H1 (cell line): ENCODE measurements around the gene TMEM243. TPM values are rescaled to one million over a fixed set of nuclear protein-coding genes. Genes with fewer than 3 reads are reported as not detected.

Experiments
- CTCF ChIA-PET: fragments of 300-600 bp; sonication (Branson Sonifier 250); formaldehyde crosslinking; loops from one replicate; lab custom pipeline; 2021; ENCODE audit not compliant: partially characterized antibody; lab: Charles Lee
- POLR2A ChIA-PET: fragments of 300-600 bp; sonication (Branson Sonifier 250); formaldehyde crosslinking; loops from one replicate; lab custom pipeline; 2021; ENCODE audit warnings: inconsistent platforms; ENCODE audit not compliant: partially characterized antibody; lab: Charles Lee
- DNase-seq, 2 experiments: peaks; one replicate each; pipeline versions ENCODE4 v3.0.0 to v3.0.0-alpha.2; 2010 to 2022; ENCODE audit warnings: low spot score in 2 of 2, low read depth in 1 of 2, mixed read lengths in 1 of 2
- FAIRE-seq: peaks from 2 replicates; lab custom pipeline; 2011; peaks lifted over from hg19 to GRCh38; lab: Jason Lieb, UNC
- H2AFZ ChIP-seq: 2 replicates; pipeline ENCODE4 v1.8.1; 2012; ENCODE audit warnings: low read length, inconsistent platforms
- H2AK5ac ChIP-seq: 2 replicates; pipeline ENCODE4 v1.6.1; 2013; ENCODE audit warnings: low read depth, low read length
- H2BK120ac ChIP-seq: replicated peaks from 2 replicates; pipeline ENCODE3; 2013; ENCODE audit warnings: low read depth, low read length, inconsistent platforms
- H2BK12ac ChIP-seq: 2 replicates; pipeline ENCODE4 v1.6.1; 2013; ENCODE audit warnings: low read depth, low read length
- H2BK15ac ChIP-seq: 2 replicates; pipeline ENCODE4 v1.6.1; 2013; ENCODE audit warnings: low read length
- H2BK20ac ChIP-seq: 2 replicates; pipeline ENCODE4 v1.6.1; 2013; ENCODE audit warnings: low read length
- H2BK5ac ChIP-seq: 2 replicates; pipeline ENCODE4 v1.6.1; 2013; ENCODE audit warnings: low read depth, low read length
- H3K14ac ChIP-seq: 2 replicates; pipeline ENCODE4 v1.6.1; 2013; ENCODE audit warnings: inconsistent platforms; ENCODE audit not compliant: insufficient read length
- H3K18ac ChIP-seq: 2 replicates; pipeline ENCODE4 v1.6.1; 2013; ENCODE audit warnings: low read length; ENCODE audit errors: extremely low read depth
- H3K23ac ChIP-seq: 2 replicates; pipeline ENCODE4 v1.6.1; 2013; ENCODE audit warnings: inconsistent platforms; ENCODE audit not compliant: insufficient read length
- H3K23me2 ChIP-seq: 2 replicates; pipeline ENCODE4 v1.6.1; 2013; ENCODE audit warnings: low read depth, low read length
- H3K27ac ChIP-seq: 2 replicates; pipeline ENCODE4 v1.6.1; 2011; ENCODE audit warnings: low read depth, low read length, inconsistent platforms
- H3K27me3 ChIP-seq, 4 experiments: replicated peaks in 1 of 4; 1 replicate in 1 of 4; 2 replicates in 3 of 4; pipeline versions ENCODE4 v1.6.1 to v1.8.1; 2011 to 2013; ENCODE audit warnings: low read length in 3 of 4, mild to moderate bottlenecking in 3 of 4, inconsistent platforms in 2 of 4, mixed read lengths in 2 of 4, moderate library complexity in 1 of 4; ENCODE audit not compliant: control insufficient read depth in 3 of 4, insufficient read depth in 3 of 4; ENCODE audit errors: extremely low read depth in 1 of 4
- H3K36me3 ChIP-seq, 4 experiments: 2 replicates each; pipeline versions ENCODE4 v1.6.1 to v1.8.1; 2011 to 2013; ENCODE audit warnings: mild to moderate bottlenecking in 4 of 4, low read length in 3 of 4, moderate library complexity in 2 of 4, control low read depth in 1 of 4, inconsistent platforms in 1 of 4; ENCODE audit not compliant: insufficient read depth in 4 of 4, control insufficient read depth in 2 of 4
- H3K4ac ChIP-seq: replicated peaks from 2 replicates; pipeline ENCODE3; 2013; ENCODE audit warnings: low read length, low read depth, mixed read lengths, inconsistent platforms; ENCODE audit not compliant: insufficient read length
- H3K4me1 ChIP-seq, 4 experiments: replicated peaks in 1 of 4; 1 replicate in 1 of 4; 2 replicates in 3 of 4; pipeline versions ENCODE4 v1.6.1 to v1.8.1; 2011 to 2013; ENCODE audit warnings: low read length in 3 of 4, inconsistent platforms in 2 of 4, mixed read lengths in 1 of 4; ENCODE audit not compliant: insufficient read depth in 4 of 4, control insufficient read depth in 3 of 4
- H3K4me2 ChIP-seq, 2 experiments: 2 replicates each; pipeline versions ENCODE4 v1.6.1 to v1.8.1; 2011 to 2013; ENCODE audit warnings: low read depth in 2 of 2, low read length in 2 of 2, control low read depth in 1 of 2, inconsistent platforms in 1 of 2, mild to moderate bottlenecking in 1 of 2; ENCODE audit not compliant: insufficient read depth in 1 of 2
- H3K4me3 ChIP-seq, 4 experiments: fragments of 200-600, 300-600 bp in 1 of 4; sonication (generic), shearing (Covaris generic), sonication (Bioruptor Twin) in 1 of 4; 2 replicates each; pipeline versions ENCODE4 v1.5.1 to v1.8.1; 2011 to 2016; ENCODE audit warnings: low read length in 4 of 4, low read depth in 3 of 4, control low read depth in 2 of 4, inconsistent platforms in 2 of 4, mild to moderate bottlenecking in 2 of 4, mixed read lengths in 1 of 4, moderate library complexity in 1 of 4; ENCODE audit not compliant: insufficient read depth in 2 of 4; ENCODE audit errors: extremely low read depth in 1 of 4
- H3K56ac ChIP-seq: replicated peaks from 2 replicates; pipeline ENCODE3; 2013; ENCODE audit warnings: low read depth, mild to moderate bottlenecking, mixed read lengths, low read length, inconsistent platforms; ENCODE audit not compliant: insufficient read length
- H3K79me1 ChIP-seq: 2 replicates; pipeline ENCODE4 v1.6.1; 2013; ENCODE audit warnings: low read depth, low read length, control low read depth
- H3K79me2 ChIP-seq, 2 experiments: 2 replicates each; pipeline versions ENCODE4 v1.6.1 to v1.8.1; 2012 to 2013; ENCODE audit warnings: low read length in 2 of 2, mild to moderate bottlenecking in 2 of 2, inconsistent platforms in 1 of 2; ENCODE audit not compliant: insufficient read depth in 2 of 2, control insufficient read depth in 1 of 2
- H3K9ac ChIP-seq, 4 experiments: replicated peaks in 1 of 4; 1 replicate in 1 of 4; 2 replicates in 3 of 4; pipeline versions ENCODE4 v1.6.1 to v1.8.1; 2011 to 2013; ENCODE audit warnings: low read depth in 3 of 4, low read length in 3 of 4, control low read depth in 2 of 4, mild to moderate bottlenecking in 2 of 4, moderate library complexity in 2 of 4, inconsistent platforms in 1 of 4; ENCODE audit errors: extremely low read depth in 1 of 4
- H3K9me3 ChIP-seq, 2 experiments: 2 replicates each; pipeline versions ENCODE4 v1.6.1 to v1.8.1; 2012 to 2013; ENCODE audit warnings: mild to moderate bottlenecking in 2 of 2, moderate library complexity in 2 of 2, control low read depth in 1 of 2, inconsistent platforms in 1 of 2, low read depth in 1 of 2, low read length in 1 of 2, mixed read lengths in 1 of 2; ENCODE audit not compliant: insufficient read depth in 2 of 2
- H4K20me1 ChIP-seq, 2 experiments: replicated peaks in 1 of 2; 2 replicates each; pipeline versions ENCODE3 to v1.8.1; 2011 to 2013; ENCODE audit warnings: inconsistent platforms in 2 of 2, low read length in 2 of 2, mild to moderate bottlenecking in 1 of 2; ENCODE audit not compliant: insufficient read depth in 2 of 2, control insufficient read depth in 1 of 2
- H4K5ac ChIP-seq: 2 replicates; pipeline ENCODE4 v1.6.1; 2013; ENCODE audit warnings: low read length, low read depth, mixed read lengths, inconsistent platforms; ENCODE audit not compliant: insufficient read length
- H4K8ac ChIP-seq: 2 replicates; pipeline ENCODE4 v1.8.0; 2013; ENCODE audit warnings: mild to moderate bottlenecking, moderate library complexity, low read length, inconsistent platforms; ENCODE audit not compliant: insufficient read depth; ENCODE audit errors: extremely low read depth
- H4K91ac ChIP-seq: replicated peaks from 2 replicates; pipeline ENCODE3; 2013; ENCODE audit warnings: low read length, mixed read lengths, inconsistent platforms; ENCODE audit not compliant: insufficient read length
- BRCA1 ChIP-seq: IDR thresholded peaks from 2 replicates; pipeline ENCODE4 v1.6.1; 2012; ENCODE audit warnings: low read depth, low read length, improper control_type of control experiment
- CEBPB ChIP-seq: IDR thresholded peaks from 2 replicates; pipeline ENCODE4 v1.6.1; 2012; ENCODE audit warnings: low read depth, low read length
- E2F6 ChIP-seq: IDR thresholded peaks from 2 replicates; pipeline ENCODE4 v1.6.1; 2012; ENCODE audit warnings: inconsistent platforms
- KDM5A ChIP-seq: fragments of 200-600 bp; IDR thresholded peaks from 2 replicates; pipeline ENCODE4 v1.7.1; 2012; ENCODE audit warnings: mild to moderate bottlenecking, low read length, inconsistent platforms, mixed read lengths
- POLR2A ChIP-seq, 2 experiments: IDR thresholded peaks; 1 replicate in 1 of 2; 2 replicates in 1 of 2; pipeline ENCODE4 v1.6.1; 2011; ENCODE audit warnings: low read depth in 2 of 2, low read length in 2 of 2, mild to moderate bottlenecking in 2 of 2; ENCODE audit errors: control extremely low read depth in 1 of 2
- RBBP5 ChIP-seq: IDR thresholded peaks from 2 replicates; pipeline ENCODE4 v1.7.1; 2012; ENCODE audit warnings: low read depth, mild to moderate bottlenecking, inconsistent platforms, low read length, moderate library complexity, borderline replicate concordance
- WGBS, 2 experiments: shearing (Covaris generic) in 1 of 2; methylation state at CpG; one replicate each; pipeline versions ENCODE4 v1.1.6 to v1.1.7; 2013 to 2015; ENCODE audit warnings: low lambda C conversion rate in 2 of 2, mixed read lengths in 2 of 2, inconsistent platforms in 1 of 2, low coverage in 1 of 2, missing lambda C conversion rate in 1 of 2; ENCODE audit not compliant: insufficient replicate concordance in 2 of 2, insufficient coverage in 1 of 2, insufficient read length in 1 of 2; ENCODE audit errors: extremely low coverage in 1 of 2, missing lambda C conversion rate in 1 of 2; 5-methylcytosine and 5-hydroxymethylcytosine counted together
- polyA plus RNA-seq, 7 experiments: library from polyadenylated mRNA; depleted of rRNA in 3 of 7; stranded (reverse) in 5 of 7; unstranded in 2 of 7; fragments of >200 nt in 5 of 7; fragments of 200-250 nt in 2 of 7; gene quantifications; 1 replicate in 5 of 7; 2 replicates in 1 of 7; 4 replicates in 1 of 7; pipeline versions ENCODE4 v1.2.1 to v1.2.3, GENCODE V29; 2011 to 2013; ENCODE audit warnings: missing spikeins in 2 of 7, mixed read lengths in 2 of 7
- total RNA-seq: library from RNA; stranded (reverse); fragmentation: NEBNext Ultra II Directional; extraction: Animal tissue kit (Norgen Biotek cat#: 25700); gene quantifications from 2 replicates; pipeline ENCODE4 v1.2.1, GENCODE V29; 2021

The TMEM243 gene
- total and polyA plus RNA-seq, 2 of the 8 experiments (the other 6 are each of a cell fraction or from before 2014, with no cell fraction given) = 23.7 to 27.6 TPM

GRCh38 chr7:87202208-87202607, 17.3 kb downstream of the TMEM243 start:
- Histone ChIP-seq H3K18ac (no peak overlapping the region), H3K23me2 (no peaks in the 10 kb centered on the region), H4K91ac (no peak overlapping the region), H3K4me2 (no peak overlapping the region), H3K27me3 (no peaks in the 10 kb centered on the region), H2BK15ac (no peak overlapping the region), H3K27ac (no peak overlapping the region), H3K79me2 (peaks cover 3 to 38% of the 10 kb centered on the region in 2 experiments; a peak in 2 of 4 replicates), H2AK5ac (no peak overlapping the region), H2BK12ac (no peak overlapping the region), H3K4me3 (no peak overlapping the region), H2BK20ac (no peak overlapping the region), H3K4me1 (0 out of 7 replicates have a peak, but pooled peaks cover 0 to 2% (median 0%) of the 10 kb centered on the region in 4 experiments), H2AFZ (no peak overlapping the region), H4K5ac (no peak overlapping the region), H2BK5ac (no peak overlapping the region), H3K9ac (no peak overlapping the region), H3K23ac (no peak overlapping the region), H2BK120ac (no peak overlapping the region), H3K56ac (no peak overlapping the region), H4K20me1 (peaks cover 0 to 2% of the 10 kb centered on the region in 2 experiments), H3K14ac (no peak overlapping the region), H3K79me1 (peaks cover 3% of the 10 kb centered on the region; the same call in 1 of the 2 replicates), H3K4ac (no peak overlapping the region), H3K36me3 (peaks cover 2 to 39% (median 17%) of the 10 kb centered on the region in 4 experiments; a peak in 5 of 8 replicates), H3K9me3 (peaks cover 26 to 29% of the 10 kb centered on the region in 2 experiments), H4K8ac (no peak overlapping the region)
- 94% methylated on average over 1 of the region's 1 CpG; no CpG with 5 or more reads in 1 of the 2 experiments for WGBS, 2 experiments
- POLR2A ChIA-PET = interaction anchor here (1.2 to 2.2 kb wide), 5 partner anchors 11 to 50 kb away, joined by 4 to 18 read pairs (median 4); partner anchors contain the start of genes DMTF1 and TMEM243
- CTCF ChIA-PET = interaction anchor here (0.8 to 2.2 kb wide), 7 partner anchors 11 to 61 kb away, joined by 3 to 9 read pairs (median 5); no protein-coding TSS in a partner anchor
- FAIRE-seq = no peak
- DNase-seq = no peak
- TF ChIP-seq POLR2A (IDR thresholded peaks at IDR 0.05; ENCODE audit: control extremely low read depth in 1 of 2, low read depth in 2 of 2, low read length in 2 of 2) (no peak), CEBPB (no peak), BRCA1 (no peak), E2F6 (no peak), KDM5A (no peak), RBBP5 (no peak)
